ENCODE data around the gene MRRF. TPM values are rescaled to one million over a fixed set of nuclear protein-coding genes. Genes with fewer than 3 reads are reported as not detected.

The MRRF gene
- total and polyA plus RNA-seq, 7 experiments from 2014 or later, result 18.6 to 35.8 (median 31.8) TPM

GRCh38 chr9:122218071-122218934 lies 46.4 kb upstream of the MRRF start:
- Histone ChIP-seq H3K27me3 (ENCODE audit: control insufficient read depth in 2 of 2, insufficient read depth in 2 of 2, low read length in 2 of 2) (peaks cover 0 to 24% of the 10 kb centered on the region in 2 donors), H3K27ac (ENCODE audit: low read depth, low read length) (no peak overlapping the region), H3K4me3 (ENCODE audit: low read length) (no peak overlapping the region), H3K9me3 (ENCODE audit: control insufficient read depth in 2 of 3, low read length in 3 of 3) (no peaks in the 10 kb centered on the region), H3K4me1 (ENCODE audit: control insufficient read depth in 2 of 2, insufficient read depth in 2 of 2, low read length in 2 of 2) (peaks cover 0 to 13% of the 10 kb centered on the region in 2 donors), H3K36me3 (ENCODE audit: control insufficient read depth in 2 of 3, insufficient read depth in 3 of 3, low read length in 3 of 3) (no peaks in the 10 kb centered on the region)
- ChIA-PET POLR2A (no interaction called here), CTCF (no interaction called here)
- H3K36me3 Mint-ChIP-seq, result no peaks in the 10 kb centered on the region
- H3K9me3 Mint-ChIP-seq, result peaks cover 0 to 5% (median 0%) of the 10 kb centered on the region in 11 donors
- intact Hi-C loops (cut with micrococcal nuclease), result no loop called here
- DNase-seq, result no peak
- H3K27ac Mint-ChIP-seq, result no peak overlapping the region
- peaks cover 19 to 32% (median 26%) of the 10 kb centered on the region in 7 donors for H3K4me1 Mint-ChIP-seq
- H3K27me3 Mint-ChIP-seq, result peaks cover 70 to 92% (median 82%) of the 10 kb centered on the region in 5 donors
- ATAC-seq, result no peak
- peak overlapping the region in 8 of 10 donors; percentile 11 to 80 (median 75) for H3K4me3 Mint-ChIP-seq

DNA sequence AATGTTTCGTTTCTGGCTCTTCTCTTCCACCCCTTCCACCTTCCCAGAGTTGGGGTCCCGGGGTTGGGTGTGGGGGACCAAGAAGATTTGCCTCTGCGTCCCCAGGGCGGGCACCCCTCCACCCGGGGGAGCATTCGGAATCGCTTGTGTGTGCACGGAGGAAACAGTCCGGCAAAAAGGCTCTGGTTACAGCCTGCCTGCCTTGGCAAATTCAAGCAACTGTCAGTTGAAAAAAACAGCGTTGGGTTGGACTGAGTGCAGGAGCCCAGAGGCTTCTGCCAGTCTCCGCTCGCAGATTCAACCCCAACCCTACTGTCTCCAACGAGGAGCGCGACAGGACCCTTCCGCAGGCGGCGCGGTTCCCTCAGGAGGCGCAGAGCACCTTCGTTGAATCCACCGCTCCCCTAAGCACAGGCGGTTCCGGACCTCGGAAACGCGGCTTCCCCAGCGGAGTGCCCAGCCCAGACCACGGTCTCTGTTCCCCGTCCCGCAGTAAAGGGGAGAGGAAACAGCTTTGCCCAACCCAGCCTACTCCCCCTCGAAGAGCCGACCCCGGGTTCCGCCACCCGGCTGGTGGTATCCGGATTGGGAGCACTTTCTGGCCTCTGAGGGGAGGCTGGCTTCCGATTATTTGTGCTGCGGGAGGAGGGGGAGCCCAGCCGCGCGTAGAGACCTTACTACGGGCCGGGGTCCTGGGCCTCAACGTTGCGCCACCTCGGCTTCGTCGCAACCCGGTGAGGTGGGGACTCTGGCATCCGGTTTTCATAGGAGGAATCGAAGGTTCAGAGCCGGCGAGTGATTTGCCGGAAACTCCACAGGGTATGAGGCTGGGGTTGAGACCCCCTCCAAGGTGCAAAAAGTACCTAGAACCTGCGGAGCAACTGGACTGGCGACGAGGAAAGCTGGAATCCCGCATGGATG lies 45.5 kb upstream of the MRRF start:
- POLR2A ChIA-PET, result no interaction called here
- ATAC-seq, result peak; percentile 25

DNA sequence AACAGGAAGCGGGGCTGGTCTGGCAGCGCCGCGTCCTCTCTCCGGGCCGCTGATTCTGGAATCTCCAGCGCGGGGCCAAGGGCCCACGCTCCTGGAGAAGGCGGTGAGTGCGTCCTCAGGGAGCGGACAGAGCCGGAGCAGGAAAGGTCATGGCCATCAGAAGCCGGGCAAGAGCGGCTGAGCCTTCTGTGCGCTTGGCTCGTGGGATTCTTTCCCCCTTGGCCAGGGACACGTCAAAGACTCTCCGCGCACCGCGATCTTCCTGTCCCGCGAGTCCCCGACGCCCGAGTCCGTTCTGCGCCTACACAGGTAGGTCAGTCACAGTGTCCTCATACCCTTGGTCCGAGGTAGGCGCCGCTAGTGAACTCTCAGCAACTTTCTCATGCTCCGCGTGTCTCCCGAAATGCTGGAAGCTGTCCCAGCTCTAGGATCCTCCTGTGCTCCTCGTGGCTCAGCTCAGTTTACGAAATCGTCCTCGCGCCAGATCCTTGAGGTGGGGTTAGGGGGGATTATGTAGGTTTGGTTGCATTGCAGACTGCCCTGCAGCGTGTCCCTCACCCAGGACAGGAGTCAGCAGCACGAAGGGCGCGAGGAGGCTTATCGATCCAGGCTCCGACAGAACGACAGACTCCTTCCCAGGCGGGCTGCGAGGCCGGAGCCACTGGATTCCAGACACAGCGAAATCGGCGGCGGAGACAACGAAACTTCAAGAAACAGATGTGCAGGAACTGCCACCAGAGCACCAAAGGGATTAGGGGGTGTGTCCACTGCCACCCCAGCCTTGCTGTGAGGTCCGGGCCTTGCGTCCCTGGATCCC lies 44.6 kb upstream of the MRRF start:
- H3K4me1 ChIP-seq (ENCODE audit: control insufficient read depth in 2 of 2, insufficient read depth in 2 of 2, low read length in 2 of 2), result peaks cover 0 to 11% of the 10 kb centered on the region in 2 donors
- no peak overlapping the region for H3K4me3 ChIP-seq (ENCODE audit: low read length)
- Mint-ChIP-seq H3K9me3 (peaks cover 0 to 5% (median 0%) of the 10 kb centered on the region in 11 donors), H3K27ac (no peak overlapping the region), H3K27me3 (peaks cover 76 to 96% (median 88%) of the 10 kb centered on the region in 5 donors), H3K36me3 (peaks cover 0 to 5% (median 0%) of the 10 kb centered on the region in 5 donors), H3K4me3 (peak overlapping the region in 9 of 10 donors; percentile 25 to 80 (median 74)), H3K4me1 (peaks cover 14 to 30% (median 21%) of the 10 kb centered on the region in 7 donors)
- ChIA-PET POLR2A (no interaction called here), CTCF (no interaction called here)
- no peak overlapping the region for H3K27ac ChIP-seq (ENCODE audit: low read depth, low read length)
- no peak for DNase-seq
- no peaks in the 10 kb centered on the region for H3K9me3 ChIP-seq (ENCODE audit: control insufficient read depth in 2 of 3, low read length in 3 of 3)
- peaks cover 0 to 18% of the 10 kb centered on the region in 2 donors for H3K27me3 ChIP-seq (ENCODE audit: control insufficient read depth in 2 of 2, insufficient read depth in 2 of 2, low read length in 2 of 2)
- intact Hi-C loops (cut with micrococcal nuclease), result no loop called here
- H3K36me3 ChIP-seq (ENCODE audit: control insufficient read depth in 2 of 3, insufficient read depth in 3 of 3, low read length in 3 of 3), result no peaks in the 10 kb centered on the region
- ATAC-seq, result no peak

More for the DNA sequence above, 45.5 kb upstream of the MRRF start:
- Histone ChIP-seq H3K27ac (ENCODE audit: low read depth, low read length) (no peak overlapping the region), H3K36me3 (ENCODE audit: control insufficient read depth in 2 of 3, insufficient read depth in 3 of 3, low read length in 3 of 3) (no peaks in the 10 kb centered on the region), H3K4me3 (ENCODE audit: low read length) (no peak overlapping the region), H3K9me3 (ENCODE audit: control insufficient read depth in 2 of 3, low read length in 3 of 3) (no peaks in the 10 kb centered on the region), H3K4me1 (ENCODE audit: control insufficient read depth in 2 of 2, insufficient read depth in 2 of 2, low read length in 2 of 2) (peaks cover 0 to 11% of the 10 kb centered on the region in 2 donors), H3K27me3 (ENCODE audit: control insufficient read depth in 2 of 2, insufficient read depth in 2 of 2, low read length in 2 of 2) (peaks cover 0 to 23% of the 10 kb centered on the region in 2 donors)
- intact Hi-C loops (cut with micrococcal nuclease), result no loop called here
- Mint-ChIP-seq H3K27ac (no peak overlapping the region), H3K9me3 (peaks cover 0 to 5% (median 0%) of the 10 kb centered on the region in 11 donors), H3K4me3 (peak overlapping the region; percentile 36 to 80 (median 74)), H3K4me1 (peaks cover 18 to 32% (median 24%) of the 10 kb centered on the region in 7 donors), H3K27me3 (peaks cover 76 to 95% (median 88%) of the 10 kb centered on the region in 5 donors), H3K36me3 (no peaks in the 10 kb centered on the region)
- CTCF ChIA-PET, result no interaction called here
- peak in 1 of 9 donors; percentile 26 for DNase-seq

DNA sequence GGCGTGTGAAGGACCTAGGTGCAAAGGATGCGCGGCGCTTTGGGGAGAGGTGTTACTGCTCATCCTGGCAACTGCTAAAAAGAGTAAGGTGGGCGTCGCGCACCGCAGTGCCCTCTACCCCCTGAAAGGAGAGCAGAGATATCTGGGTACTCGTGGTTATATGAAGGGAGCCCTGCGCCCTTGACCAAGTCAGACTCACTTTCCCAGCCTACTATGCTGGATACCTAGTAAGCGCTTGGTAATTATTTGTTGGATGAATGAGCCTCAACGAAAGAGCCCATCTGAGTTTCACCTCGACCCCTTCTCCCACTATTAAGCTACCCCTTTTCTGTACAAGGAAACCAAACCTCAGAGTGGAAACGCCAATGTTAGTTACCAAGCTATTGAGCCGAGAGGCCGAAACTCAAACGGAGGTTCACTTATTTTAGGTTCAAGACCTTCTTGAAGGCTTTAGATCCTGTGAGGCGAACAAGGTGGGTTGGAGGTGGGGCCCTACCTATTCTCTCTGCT lies 44.0 kb upstream of the MRRF start:
- ChIA-PET POLR2A (no interaction called here), CTCF (no interaction called here)
- Mint-ChIP-seq H3K4me1 (peaks cover 14 to 30% (median 21%) of the 10 kb centered on the region in 7 donors), H3K27me3 (peaks cover 77 to 95% (median 83%) of the 10 kb centered on the region in 5 donors), H3K27ac (no peak overlapping the region), H3K9me3 (peaks cover 0 to 5% (median 0%) of the 10 kb centered on the region in 11 donors), H3K4me3 (peak overlapping the region in 3 of 10 donors; percentile 44 to 78 (median 76)), H3K36me3 (peaks cover 0 to 5% (median 0%) of the 10 kb centered on the region in 5 donors)
- H3K36me3 ChIP-seq (ENCODE audit: control insufficient read depth in 2 of 3, insufficient read depth in 3 of 3, low read length in 3 of 3), result no peaks in the 10 kb centered on the region
- H3K27me3 ChIP-seq (ENCODE audit: control insufficient read depth in 2 of 2, insufficient read depth in 2 of 2, low read length in 2 of 2), result peaks cover 0 to 18% of the 10 kb centered on the region in 2 donors
- ATAC-seq, result no peak
- DNase-seq, result no peak
- H3K9me3 ChIP-seq (ENCODE audit: control insufficient read depth in 2 of 3, low read length in 3 of 3), result no peaks in the 10 kb centered on the region
- H3K27ac ChIP-seq (ENCODE audit: low read depth, low read length), result no peak overlapping the region
- no peak overlapping the region for H3K4me3 ChIP-seq (ENCODE audit: low read length)
- H3K4me1 ChIP-seq (ENCODE audit: control insufficient read depth in 2 of 2, insufficient read depth in 2 of 2, low read length in 2 of 2), result peaks cover 0 to 11% of the 10 kb centered on the region in 2 donors
- intact Hi-C loops (cut with micrococcal nuclease), result no loop called here

DNA sequence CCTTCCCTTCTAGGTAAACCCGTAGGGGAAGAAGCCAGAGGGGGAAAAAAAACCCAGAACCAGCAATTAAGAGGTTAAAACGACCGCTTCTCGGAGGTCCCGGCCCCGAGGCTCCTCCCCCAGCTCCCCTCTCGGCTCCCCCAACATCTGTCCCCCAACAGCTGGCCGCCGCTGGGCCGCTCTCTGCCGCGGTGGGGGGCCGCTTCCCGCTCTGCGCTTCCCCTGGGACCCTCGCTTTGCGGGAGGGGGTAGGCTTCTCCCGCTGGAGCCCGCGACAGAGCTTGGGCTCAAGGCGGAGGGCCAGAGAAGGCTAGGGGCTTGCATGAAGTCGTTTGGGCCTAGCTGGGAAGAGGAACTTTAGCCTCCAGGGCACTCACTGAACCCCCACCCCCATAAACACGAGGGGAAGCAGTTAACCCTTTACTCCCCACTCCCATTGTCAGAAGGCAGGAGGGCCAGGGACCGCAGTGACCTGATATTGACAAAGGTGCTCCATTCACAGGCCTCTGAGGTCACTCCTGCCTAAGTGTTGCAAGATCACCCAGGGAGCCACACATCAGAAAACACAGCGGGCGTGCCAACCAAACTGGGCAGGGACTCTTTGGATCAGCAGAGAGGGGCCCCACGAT lies 43.4 kb upstream of the MRRF start:
- no peak for ATAC-seq
- Mint-ChIP-seq H3K36me3 (peaks cover 0 to 5% (median 0%) of the 10 kb centered on the region in 5 donors), H3K4me3 (no peak overlapping the region), H3K4me1 (peaks cover 14 to 31% (median 22%) of the 10 kb centered on the region in 7 donors), H3K27me3 (peaks cover 76 to 95% (median 79%) of the 10 kb centered on the region in 5 donors), H3K27ac (no peak overlapping the region), H3K9me3 (peaks cover 0 to 4% (median 0%) of the 10 kb centered on the region in 11 donors)
- DNase-seq, result no peak
- H3K27me3 ChIP-seq (ENCODE audit: control insufficient read depth in 2 of 2, insufficient read depth in 2 of 2, low read length in 2 of 2), result peaks cover 0 to 18% of the 10 kb centered on the region in 2 donors
- ChIA-PET POLR2A (no interaction called here), CTCF (no interaction called here)
- no peaks in the 10 kb centered on the region for H3K36me3 ChIP-seq (ENCODE audit: control insufficient read depth in 2 of 3, insufficient read depth in 3 of 3, low read length in 3 of 3)
- H3K27ac ChIP-seq (ENCODE audit: low read depth, low read length), result no peak overlapping the region
- H3K4me3 ChIP-seq (ENCODE audit: low read length), result no peak overlapping the region
- intact Hi-C loops (cut with micrococcal nuclease), result no loop called here
- no peaks in the 10 kb centered on the region for H3K9me3 ChIP-seq (ENCODE audit: control insufficient read depth in 2 of 3, low read length in 3 of 3)
- peaks cover 0 to 11% of the 10 kb centered on the region in 2 donors for H3K4me1 ChIP-seq (ENCODE audit: control insufficient read depth in 2 of 2, insufficient read depth in 2 of 2, low read length in 2 of 2)
